HL-60/S4 treated with retinoic acid at 250 ng/mL for 4 days and 3 days (cell line): ENCODE results near the gene DEDD2.

Experiments
- in situ Hi-C: fragments of 300-500 bp; cut with MboI; formaldehyde crosslinking; loops from 2 replicates; pipeline ENCODE4 v1.7.0; 2022; ENCODE audit warnings: low sequenced_read_pairs

The DEDD2 gene

GRCh38 chr19:42229855-42230351, 12.4 kb upstream of the DEDD2 start:
- in situ Hi-C loops, result no loop called here

- in situ Hi-C loops, result no loop called here
Observed at GRCh38 chr19:42229301-42229854, 11.9 kb upstream of the DEDD2 start.

- in situ Hi-C loops, result no loop called here
Observed at GRCh38 chr19:42228641-42229040, 11.2 kb upstream of the DEDD2 start.

- in situ Hi-C loops, result no loop called here
Observed at GRCh38 chr19:42226886-42227285, 9.4 kb upstream of the DEDD2 start.

GRCh38 chr19:42225718-42226292, 8.3 kb upstream of the DEDD2 start:
- in situ Hi-C loops, result no loop called here

- in situ Hi-C loops, result no loop called here
Observed at GRCh38 chr19:42224940-42225717, 7.7 kb upstream of the DEDD2 start.

GRCh38 chr19:42220751-42221097, 3.2 kb upstream of the DEDD2 start:
- in situ Hi-C loops, result no loop called here

- in situ Hi-C loops, result no loop called here
Observed at GRCh38 chr19:42219812-42220750, 2.6 kb upstream of the DEDD2 start, which contains the start of gene ZNF526. Gene ZNF526, plus strand, starts transcription at chr19:42220312. Its CDS starts 4,092 bp downstream, at chr19:42224404.

GRCh38 chr19:42216653-42217519, 591 bp downstream of the DEDD2 start:
- in situ Hi-C loops, result no loop called here

GRCh38 chr19:42214810-42215485, 2.5 kb downstream of the DEDD2 start:
- in situ Hi-C loops, result no loop called here

GRCh38 chr19:42212886-42213285, 4.6 kb downstream of the DEDD2 start:
- in situ Hi-C loops, result no loop called here

GRCh38 chr19:42208612-42209011, 8.9 kb downstream of the DEDD2 start:
- in situ Hi-C loops, result no loop called here

- in situ Hi-C loops, result no loop called here
Observed at GRCh38 chr19:42207767-42208271, 9.7 kb downstream of the DEDD2 start.

GRCh38 chr19:42206871-42207755, 10.4 kb downstream of the DEDD2 start:
- in situ Hi-C loops, result no loop called here

GRCh38 chr19:42204664-42205063, 12.8 kb downstream of the DEDD2 start:
- in situ Hi-C loops, result no loop called here

GRCh38 chr19:42203700-42204099, 13.8 kb downstream of the DEDD2 start:
- in situ Hi-C loops, result no loop called here

- in situ Hi-C loops, result no loop called here
Observed at GRCh38 chr19:42202290-42202880, 15.1 kb downstream of the DEDD2 start.
